Skin of body (tissue), 2 donors: ENCODE measurements around the gene UBR4. TPM values are rescaled to one million over a fixed set of nuclear protein-coding genes. Genes with fewer than 3 reads are reported as not detected.
"Not testable (repeated sequence)": the region's sequence is repeated elsewhere in the genome, so short reads cannot be mapped to it uniquely, and the experiment has no call there.

Experiments
- DNase-seq: peaks from one replicate; lab custom pipeline; 2025; lab: John Stamatoyannopoulos, UW
- total RNA-seq: library from RNA; depleted of rRNA; stranded (reverse); fragments of >200 nt; gene quantifications from one replicate; pipeline ENCODE4 v1.2.3, GENCODE V29; 2014

Gene UBR4
- total RNA-seq, 1 donor from 2014 or later: 93.4 TPM

- no peak for DNase-seq
Observed at GRCh38 chr1:19191811-19192210, 18.3 kb downstream of the UBR4 start.

- no peak for DNase-seq
Observed at GRCh38 chr1:19190468-19190867, 19.6 kb downstream of the UBR4 start.

GRCh38 chr1:19189270-19189669, 20.8 kb downstream of the UBR4 start:
- no peak for DNase-seq

DNA sequence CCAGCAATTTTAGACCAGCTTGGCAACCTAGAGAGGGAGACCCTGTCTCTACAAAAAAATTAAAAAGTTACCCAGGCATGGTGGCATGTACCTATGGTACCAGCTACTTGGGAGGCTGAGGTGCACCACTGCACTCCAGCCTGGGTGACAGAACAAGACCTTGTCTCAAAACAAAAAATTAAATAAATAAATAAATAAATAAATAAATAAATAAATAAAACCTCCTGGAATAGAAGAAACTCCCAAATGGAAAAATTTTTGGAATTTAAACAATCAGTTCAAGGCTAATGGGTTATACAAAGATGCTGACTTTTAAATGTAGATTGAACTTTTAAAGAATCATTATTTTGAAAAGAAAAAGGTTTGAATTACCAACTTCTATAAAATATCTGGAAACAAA, 22.2 kb downstream of the UBR4 start:
- DNase-seq: no peak

DNA sequence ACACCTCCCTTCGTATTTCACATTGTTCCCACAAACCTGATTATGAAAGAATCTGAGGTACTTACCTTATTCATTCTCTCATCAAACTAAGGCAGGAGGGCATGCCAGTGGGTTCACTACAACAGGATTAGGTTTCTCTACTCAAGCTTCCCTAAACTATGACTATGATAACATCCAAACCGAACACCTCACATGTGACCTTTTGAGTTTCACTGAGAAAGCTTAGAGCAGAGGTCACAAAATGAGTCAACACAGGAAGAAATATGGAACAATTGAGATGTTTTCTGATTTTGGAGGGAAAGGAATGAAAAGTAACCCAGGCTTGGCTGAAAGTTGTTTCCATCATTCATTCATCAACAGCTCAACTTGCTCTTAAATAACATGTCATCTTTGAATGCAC, 24.1 kb downstream of the UBR4 start:
- no peak for DNase-seq

- no peak for DNase-seq
Observed at GRCh38 chr1:19182223-19182622, 27.8 kb downstream of the UBR4 start.

DNA sequence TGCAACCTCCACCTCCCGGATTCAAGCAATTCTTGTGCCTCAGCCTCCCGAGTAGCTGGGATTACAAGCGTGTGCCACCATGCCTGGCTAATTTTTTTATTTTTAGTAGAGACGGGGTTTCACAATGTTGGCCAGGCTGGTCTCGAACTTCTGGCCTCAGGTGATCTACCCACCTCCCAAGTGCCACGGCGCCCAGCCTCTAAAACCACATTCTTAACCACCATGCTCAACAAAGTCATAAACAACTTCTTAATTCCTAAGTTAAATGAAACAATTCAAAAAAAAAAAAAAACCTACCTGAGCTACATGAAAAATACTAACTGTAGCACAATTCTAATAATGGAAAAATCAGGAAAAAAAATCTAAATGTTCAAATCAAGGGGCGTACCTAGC, 29.8 kb downstream of the UBR4 start:
- DNase-seq: not testable (repeated sequence)

GRCh38 chr1:19179597-19180264, 30.3 kb downstream of the UBR4 start:
- no peak for DNase-seq

- DNase-seq: no peak
Observed at GRCh38 chr1:19178734-19179398, 31.2 kb downstream of the UBR4 start.

DNA sequence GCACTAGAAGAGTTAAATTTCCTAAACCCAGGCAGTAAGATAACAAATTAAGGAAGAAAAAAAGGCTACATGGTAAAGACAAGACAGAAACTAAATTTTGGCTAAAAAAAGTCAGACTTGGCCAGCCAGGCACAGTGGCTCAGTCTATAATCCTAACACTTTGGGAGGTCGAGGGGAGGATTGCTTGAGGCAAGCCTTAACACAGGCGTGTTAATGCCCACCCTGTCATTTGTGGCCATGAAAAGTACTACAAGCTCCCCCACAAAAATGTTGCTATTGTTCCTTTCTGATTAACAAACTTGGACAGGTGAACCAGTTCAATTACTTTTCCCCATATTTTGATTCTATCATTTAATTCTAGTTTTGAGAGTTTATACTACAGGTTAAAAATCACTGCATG, 32.3 kb downstream of the UBR4 start:
- DNase-seq: no peak

DNA sequence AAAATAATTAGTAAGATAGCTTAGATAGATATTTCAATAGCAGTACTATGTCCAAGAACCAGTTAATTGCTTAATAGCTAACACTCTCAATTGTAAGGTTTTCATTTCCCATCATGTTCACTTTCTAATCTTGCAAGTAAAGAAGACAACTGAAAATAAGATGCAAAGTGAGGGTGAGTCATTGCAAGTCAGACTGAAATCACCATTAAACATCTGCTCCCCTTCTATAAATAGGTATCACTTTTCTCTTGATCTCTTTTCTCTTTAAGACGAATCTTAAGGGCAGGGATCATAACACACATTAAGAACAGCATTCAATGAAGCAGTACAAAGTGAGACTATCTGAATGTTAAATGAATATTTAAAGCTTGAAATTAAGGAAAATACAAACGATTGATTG, 40.4 kb downstream of the UBR4 start:
- no peak for DNase-seq

GRCh38 chr1:19167140-19167539, 42.9 kb downstream of the UBR4 start:
- no peak for DNase-seq

DNA sequence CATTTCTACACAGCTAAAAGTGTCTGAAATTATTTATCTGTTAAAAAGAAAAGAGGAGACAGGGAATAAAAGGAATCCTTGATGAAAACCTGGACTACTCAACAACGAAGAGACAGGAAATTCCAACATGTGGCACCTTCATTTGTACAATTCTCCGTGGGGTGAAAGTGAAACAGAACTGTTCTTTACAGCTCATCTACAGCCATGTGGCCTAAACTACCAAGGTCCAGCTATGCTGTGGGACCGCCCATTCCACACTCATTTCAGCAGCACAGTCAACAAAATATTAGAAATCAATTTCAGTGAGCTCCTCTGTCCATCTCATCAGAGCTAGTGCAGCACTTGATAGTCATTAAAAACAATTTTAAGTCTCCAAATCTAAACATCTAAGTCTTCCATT, 44.0 kb downstream of the UBR4 start:
- no peak for DNase-seq

DNA sequence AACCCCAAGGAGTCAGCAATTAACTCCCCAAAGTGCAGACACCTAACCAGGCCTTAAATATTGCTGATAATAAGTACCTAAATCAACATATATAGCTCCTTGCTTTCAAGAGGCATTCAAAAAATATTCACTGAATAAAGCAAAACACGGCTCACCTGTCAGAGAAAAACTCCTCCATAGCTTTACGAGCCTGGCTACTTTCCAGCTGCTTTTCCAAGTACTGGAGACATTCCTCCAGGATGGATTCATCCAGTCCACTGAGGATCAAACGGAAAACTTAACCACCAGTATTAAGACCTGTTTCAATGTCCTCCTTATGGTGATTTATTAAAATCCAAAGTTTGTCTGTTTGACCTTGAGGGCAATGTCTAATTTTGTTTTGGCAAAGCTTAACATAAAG, 44.6 kb downstream of the UBR4 start:
- DNase-seq: no peak

DNA sequence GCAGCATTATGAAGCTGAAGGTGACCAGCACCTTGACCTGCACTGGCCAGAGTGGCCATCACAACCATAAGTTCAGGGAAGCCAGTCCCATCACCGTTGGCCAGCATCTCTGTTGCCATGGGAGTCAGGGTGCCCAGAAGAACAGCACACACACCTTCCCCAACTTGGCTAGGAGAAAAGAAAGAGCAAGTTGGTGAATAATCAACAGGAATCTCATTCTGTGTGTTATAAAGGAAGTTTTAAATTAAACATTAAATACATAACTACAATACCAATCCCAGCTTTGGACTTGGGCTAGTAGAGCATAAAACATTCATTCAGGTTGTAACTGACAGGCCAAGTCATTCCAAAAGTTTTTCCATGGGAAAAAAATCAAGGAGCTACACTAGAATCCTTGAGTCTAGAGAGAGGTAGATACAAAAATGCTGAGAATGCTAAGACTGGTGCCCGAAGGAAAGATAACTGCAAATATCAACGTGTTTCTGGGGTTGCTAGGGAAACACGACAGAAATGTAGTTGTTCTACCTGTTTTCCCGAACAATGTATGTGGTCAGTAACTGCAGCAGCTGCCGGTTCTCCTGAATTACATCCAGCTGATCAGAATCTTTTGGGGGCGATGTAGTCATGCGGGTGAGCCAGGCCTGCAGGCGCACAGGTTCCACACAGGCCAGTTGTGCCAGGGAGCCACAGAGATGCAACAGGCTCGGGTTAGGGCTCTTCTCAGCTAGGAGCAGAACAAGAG, 45.6 kb downstream of the UBR4 start:
- DNase-seq: no peak

- no peak for DNase-seq
Observed at GRCh38 chr1:19163261-19163660, 46.8 kb downstream of the UBR4 start.

GRCh38 chr1:19160831-19161230, 49.2 kb downstream of the UBR4 start:
- DNase-seq: no peak

DNA sequence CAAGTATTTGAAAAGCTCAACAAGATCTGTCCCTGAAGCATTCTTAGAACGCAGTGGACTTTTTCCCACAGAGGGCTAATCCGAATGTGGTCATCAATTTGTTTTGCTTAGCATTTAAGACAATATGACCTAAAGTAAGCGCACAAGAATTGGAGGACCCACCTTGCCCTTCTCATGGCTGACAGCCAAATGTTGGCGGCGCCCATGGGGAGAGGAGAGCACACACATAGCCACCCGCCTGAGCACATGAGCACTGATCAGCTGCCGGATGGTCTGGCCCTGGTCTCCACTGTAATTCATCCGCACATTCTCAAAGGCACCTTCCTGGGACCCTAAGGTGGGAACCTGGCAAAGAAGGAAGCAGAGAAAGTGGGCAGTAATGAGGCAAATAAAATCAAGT, 52.4 kb downstream of the UBR4 start:
- DNase-seq: no peak

- peak; percentile 29 for DNase-seq
Observed at GRCh38 chr1:19156676-19157075, 53.4 kb downstream of the UBR4 start.

GRCh38 chr1:19154876-19155275, 55.2 kb downstream of the UBR4 start:
- DNase-seq: no peak

DNA sequence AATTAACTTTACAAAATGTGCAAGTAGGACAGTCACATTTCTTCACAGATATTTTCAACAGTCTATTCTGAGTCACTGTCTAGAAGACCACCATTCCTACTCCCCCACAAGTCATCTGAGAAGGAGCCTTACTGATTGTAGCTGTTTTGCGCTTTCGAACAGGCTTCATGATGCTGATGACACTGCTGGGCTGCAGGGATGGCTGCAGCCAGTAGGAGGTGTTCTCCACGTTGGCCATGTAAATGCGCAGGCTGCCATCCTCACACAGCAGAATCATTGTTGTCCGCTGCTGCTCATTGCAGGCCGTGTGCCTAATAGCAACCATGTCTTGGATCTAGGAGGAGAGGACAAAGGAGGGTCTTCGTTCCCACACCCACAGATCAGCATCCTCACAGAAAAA, 56.9 kb downstream of the UBR4 start:
- no peak for DNase-seq

GRCh38 chr1:19151537-19151936, 58.5 kb downstream of the UBR4 start:
- no peak for DNase-seq

- no peak for DNase-seq
Observed at GRCh38 chr1:19149736-19150135, 60.3 kb downstream of the UBR4 start.
